GM12801 (cell line): ENCODE data around the gene ARHGEF18.

Experiments
- TF ChIP-seq, protein P1 (sequence below): IDR thresholded peaks from one replicate; pipeline ENCODE4 v1.5.1; 2011; ENCODE audit warnings: control low read depth; ENCODE audit not compliant: insufficient read length; ENCODE audit errors: extremely low read depth

ARHGEF18 gene

DNA sequence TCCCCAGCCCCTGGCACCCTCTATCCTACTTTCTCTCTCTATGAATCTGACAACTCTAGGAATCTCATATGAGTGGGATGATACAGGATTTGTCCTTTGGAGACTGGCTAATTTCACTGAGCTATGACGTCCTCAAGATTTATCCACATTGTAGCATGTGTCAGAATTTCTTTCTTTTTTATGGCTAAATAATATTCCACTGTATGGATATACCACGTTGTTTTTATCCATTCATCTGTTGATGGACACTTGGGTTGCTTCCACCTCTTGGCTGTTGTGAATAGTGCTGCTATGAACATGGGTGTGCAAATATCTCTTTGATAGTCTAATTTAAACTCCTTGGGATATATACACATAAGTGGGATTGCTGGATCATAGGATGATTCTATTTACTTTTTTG, 30.6 kb upstream of the ARHGEF18 start:
- TF ChIP-seq, protein P1, sequence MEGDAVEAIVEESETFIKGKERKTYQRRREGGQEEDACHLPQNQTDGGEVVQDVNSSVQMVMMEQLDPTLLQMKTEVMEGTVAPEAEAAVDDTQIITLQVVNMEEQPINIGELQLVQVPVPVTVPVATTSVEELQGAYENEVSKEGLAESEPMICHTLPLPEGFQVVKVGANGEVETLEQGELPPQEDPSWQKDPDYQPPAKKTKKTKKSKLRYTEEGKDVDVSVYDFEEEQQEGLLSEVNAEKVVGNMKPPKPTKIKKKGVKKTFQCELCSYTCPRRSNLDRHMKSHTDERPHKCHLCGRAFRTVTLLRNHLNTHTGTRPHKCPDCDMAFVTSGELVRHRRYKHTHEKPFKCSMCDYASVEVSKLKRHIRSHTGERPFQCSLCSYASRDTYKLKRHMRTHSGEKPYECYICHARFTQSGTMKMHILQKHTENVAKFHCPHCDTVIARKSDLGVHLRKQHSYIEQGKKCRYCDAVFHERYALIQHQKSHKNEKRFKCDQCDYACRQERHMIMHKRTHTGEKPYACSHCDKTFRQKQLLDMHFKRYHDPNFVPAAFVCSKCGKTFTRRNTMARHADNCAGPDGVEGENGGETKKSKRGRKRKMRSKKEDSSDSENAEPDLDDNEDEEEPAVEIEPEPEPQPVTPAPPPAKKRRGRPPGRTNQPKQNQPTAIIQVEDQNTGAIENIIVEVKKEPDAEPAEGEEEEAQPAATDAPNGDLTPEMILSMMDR: no peak

DNA sequence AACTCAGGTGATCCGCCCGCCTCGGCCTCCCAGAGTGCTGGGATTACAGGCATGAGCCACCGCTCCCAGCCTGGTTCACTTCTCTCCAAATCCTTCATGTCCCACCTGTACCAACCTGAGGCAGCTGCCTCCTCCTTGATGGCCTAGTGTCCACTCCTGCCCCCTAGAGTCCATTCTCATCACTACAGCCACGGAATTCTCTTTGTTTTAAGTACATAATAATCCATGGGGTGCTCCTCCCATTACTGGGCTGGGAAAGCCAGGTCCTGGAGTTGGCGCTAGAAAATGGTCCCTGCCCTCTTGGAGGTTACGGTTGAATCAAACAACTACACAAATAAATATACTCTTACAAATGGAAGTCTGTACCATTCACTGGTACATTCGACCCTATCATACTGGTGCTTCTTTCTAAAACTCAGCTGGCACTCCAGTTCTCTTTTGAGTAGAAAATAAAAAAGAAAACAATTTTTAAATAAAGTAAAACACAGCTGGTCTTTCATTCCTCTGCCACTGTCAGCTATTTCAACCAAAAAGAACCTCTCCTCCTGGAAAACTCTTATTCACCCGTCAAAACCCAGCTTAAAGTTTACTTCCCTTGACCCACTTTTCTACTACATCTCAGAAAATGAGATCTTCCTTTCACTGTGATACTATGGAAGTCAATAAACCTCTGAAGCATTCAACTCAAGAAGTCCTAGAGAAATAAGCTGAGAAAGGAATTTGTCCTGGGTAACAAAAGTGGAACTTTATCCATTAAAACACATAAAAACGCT, 22.4 kb upstream of the ARHGEF18 start:
- TF ChIP-seq, protein P1: no peak

DNA sequence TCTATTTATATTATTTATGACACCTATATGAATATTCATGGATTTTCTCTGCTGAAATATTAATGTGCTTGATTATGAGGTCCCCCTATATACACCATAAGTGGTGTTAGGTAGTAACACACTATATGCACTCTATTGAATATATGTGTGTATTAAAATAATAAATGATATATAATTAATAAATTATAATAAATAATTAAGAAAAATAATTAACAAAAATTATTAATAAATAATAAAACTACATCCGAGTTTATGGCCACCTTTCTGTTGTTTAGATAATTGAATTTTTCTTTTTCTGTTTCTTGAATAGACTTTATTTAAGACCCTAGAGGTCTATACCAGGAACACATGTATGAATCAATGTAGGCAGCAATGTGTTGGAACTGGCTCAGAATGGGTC, 20.9 kb upstream of the ARHGEF18 start:
- TF ChIP-seq, protein P1: no peak

DNA sequence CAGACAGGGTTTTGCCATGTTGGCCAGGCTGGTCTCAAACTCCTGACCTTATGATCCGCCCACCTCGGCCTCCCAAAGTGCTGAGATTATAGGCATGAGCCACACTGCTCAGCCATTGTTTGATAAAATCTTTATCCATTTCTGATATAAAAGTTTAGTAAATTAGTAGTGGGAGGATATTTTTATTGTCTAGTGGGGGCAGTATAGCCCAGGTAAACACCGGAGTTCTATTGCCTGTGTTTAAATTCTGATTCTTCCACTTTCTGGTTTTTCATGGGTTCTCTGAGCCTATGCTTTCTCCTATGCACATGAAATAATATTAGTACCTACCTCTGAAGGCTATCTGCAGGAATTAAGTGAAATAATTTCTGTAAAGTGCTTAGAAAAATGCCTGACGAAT, 20.1 kb upstream of the ARHGEF18 start:
- TF ChIP-seq, protein P1: no peak

DNA sequence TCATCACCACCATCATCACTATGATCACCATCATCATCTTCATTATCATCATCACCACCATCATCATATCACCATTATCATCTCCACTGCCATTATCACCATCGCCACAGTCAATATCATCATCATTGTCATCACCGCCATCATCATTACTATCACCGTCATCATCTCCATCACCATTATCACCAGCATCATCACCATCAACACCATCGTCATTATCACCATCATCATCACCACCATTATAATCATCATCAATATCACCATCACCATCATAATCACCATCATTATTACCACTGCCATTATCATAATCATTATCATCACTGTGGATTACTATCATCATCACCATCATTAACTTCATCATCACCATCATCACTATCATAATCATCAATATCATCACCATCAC, 17.3 kb upstream of the ARHGEF18 start:
- TF ChIP-seq, protein P1: no peak

DNA sequence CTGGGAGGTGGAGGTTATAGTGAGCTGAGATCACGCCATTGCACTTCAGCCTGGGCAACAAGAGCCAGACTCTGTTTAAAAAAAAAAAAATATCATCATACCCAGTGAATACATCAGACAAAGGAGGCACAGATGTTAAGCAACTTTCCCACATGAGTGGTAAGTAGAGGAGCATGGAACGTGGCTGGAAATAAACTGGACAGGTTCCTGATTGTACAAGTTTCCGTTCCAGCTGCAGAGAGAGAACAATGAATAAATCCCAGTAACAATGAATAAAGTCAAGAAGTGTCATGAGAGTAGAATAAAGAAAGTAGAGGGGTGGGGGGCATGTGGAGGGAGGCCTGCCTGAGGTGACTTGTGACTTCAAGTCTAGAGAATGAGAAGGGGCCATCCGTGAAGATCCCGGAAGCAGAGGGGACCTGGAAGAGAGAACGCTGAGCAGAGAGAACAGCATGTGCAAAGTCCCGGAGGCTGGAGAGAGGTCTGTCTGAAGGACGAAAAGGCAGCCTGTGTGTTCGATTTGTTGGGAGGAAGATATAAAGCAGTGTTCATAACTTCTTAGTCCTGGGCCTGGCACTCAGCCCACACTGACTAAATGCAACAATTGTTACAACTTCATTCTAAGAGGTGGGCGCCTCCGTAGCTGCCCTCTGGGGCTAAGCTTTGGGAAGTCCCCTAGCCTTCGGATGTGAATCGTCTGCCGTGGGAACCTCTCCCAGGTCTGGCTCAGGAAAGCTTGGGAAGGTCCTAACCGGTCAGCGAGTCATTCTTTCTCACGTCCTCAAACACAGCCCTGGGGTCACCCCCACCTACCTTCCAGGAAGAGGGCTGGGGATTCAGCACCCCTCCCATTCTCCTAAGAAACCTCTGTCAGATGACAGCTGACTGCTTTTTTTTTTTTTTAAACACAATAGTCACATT, 15.3 kb upstream of the ARHGEF18 start:
- TF ChIP-seq, protein P1: no peak

DNA sequence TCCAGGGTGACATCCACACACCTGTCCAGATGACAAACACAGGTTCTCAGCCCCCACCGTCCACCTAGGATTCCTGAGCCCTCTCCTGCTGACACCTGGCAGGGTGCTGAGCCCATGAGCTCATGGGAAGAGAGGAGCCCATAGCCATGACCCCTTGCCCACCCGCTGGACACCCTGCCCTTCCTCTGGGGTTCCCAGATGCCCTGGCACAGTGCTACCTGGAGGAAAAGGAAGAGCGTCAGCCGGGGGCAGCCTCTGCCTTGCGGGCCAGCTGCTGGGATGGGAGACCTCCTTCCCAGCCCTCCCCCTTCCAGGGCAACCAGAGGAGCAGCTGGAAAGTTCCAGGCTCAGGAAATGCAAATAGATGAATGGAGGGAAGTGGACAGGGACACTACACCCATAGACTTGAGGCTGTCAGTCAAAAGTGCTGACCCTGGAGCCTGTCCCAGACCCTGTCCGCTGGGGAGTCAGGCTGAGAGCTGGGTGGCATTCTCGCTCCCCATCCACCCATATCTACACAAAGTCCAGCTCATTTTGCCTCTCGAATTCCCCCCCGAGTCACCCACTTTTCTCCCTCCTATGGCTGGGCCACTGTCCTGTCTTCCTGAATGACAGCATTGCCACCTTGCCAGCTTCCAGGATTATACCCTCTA, 12.3 kb upstream of the ARHGEF18 start:
- TF ChIP-seq, protein P1: no peak
